Cardiac fibroblast (primary cell): ENCODE results near the gene CXCR5.

Source experiments
- DNase-seq, 2 donors: peaks; one replicate each; pipeline versions ENCODE4 v3.0.0 to v3.0.0-alpha.2; 2010; ENCODE audit warnings: low read depth in 2 of 2
- H3K4me3 ChIP-seq, 2 donors: replicated peaks in 1 of 2; 1 replicate in 1 of 2; 2 replicates in 1 of 2; pipeline ENCODE4 v1.5.1; 2011; ENCODE audit warnings: low read depth in 2 of 2, low read length in 2 of 2, mild to moderate bottlenecking in 2 of 2, moderate library complexity in 1 of 2
- TF ChIP-seq, protein P1 (sequence below): IDR thresholded peaks from one replicate; pipeline ENCODE4 v1.5.1; 2011; ENCODE audit warnings: low read depth, mild to moderate bottlenecking, low read length, inconsistent platforms

The CXCR5 gene

DNA sequence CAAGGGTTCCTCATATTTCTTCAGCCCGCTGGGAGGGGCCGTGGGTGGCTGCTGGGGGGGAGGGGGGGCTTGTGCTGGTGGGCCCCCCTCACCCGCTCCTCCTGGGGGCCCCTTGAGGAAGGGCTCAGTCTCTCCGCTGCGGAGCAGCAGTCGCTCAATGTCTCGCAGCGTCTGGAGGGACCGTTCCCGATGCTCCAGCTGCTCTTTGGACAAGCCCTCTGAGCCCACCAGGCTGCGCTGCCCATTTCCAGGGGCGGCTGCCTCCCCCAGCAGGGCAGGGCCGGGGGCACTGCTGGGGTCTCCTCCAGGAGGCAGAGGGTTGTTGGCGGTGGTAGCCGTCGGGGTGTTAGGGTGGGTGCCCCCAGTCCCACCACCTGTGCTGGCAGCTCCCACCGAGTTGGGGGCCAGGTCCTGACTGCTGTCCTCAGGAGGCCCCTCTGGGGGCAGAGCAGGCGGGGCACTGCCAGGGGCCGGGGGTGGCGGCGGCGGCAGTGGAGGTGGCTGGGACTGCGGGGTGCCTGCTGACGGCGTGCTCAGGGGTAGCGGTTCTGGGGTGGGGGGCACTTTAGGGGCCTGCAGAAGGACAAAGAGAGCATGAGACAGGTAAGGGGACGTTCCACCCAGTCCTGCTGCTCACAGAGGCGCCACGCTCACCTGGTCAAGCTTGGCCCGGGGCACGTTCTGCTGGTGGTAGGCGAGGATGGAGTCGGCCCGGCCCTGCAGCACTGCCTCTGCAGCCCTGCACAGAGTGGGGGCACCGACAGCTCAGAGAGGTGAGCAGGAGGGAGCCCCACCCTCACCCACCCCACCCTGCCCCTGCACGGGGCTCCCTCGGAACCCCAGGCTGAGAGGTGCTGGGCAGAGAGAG, 18.9 kb downstream of the CXCR5 start:
- DNase-seq = no peak
- H3K4me3 ChIP-seq = no peak overlapping the region
- TF ChIP-seq, protein P1, sequence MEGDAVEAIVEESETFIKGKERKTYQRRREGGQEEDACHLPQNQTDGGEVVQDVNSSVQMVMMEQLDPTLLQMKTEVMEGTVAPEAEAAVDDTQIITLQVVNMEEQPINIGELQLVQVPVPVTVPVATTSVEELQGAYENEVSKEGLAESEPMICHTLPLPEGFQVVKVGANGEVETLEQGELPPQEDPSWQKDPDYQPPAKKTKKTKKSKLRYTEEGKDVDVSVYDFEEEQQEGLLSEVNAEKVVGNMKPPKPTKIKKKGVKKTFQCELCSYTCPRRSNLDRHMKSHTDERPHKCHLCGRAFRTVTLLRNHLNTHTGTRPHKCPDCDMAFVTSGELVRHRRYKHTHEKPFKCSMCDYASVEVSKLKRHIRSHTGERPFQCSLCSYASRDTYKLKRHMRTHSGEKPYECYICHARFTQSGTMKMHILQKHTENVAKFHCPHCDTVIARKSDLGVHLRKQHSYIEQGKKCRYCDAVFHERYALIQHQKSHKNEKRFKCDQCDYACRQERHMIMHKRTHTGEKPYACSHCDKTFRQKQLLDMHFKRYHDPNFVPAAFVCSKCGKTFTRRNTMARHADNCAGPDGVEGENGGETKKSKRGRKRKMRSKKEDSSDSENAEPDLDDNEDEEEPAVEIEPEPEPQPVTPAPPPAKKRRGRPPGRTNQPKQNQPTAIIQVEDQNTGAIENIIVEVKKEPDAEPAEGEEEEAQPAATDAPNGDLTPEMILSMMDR = no peak

DNA sequence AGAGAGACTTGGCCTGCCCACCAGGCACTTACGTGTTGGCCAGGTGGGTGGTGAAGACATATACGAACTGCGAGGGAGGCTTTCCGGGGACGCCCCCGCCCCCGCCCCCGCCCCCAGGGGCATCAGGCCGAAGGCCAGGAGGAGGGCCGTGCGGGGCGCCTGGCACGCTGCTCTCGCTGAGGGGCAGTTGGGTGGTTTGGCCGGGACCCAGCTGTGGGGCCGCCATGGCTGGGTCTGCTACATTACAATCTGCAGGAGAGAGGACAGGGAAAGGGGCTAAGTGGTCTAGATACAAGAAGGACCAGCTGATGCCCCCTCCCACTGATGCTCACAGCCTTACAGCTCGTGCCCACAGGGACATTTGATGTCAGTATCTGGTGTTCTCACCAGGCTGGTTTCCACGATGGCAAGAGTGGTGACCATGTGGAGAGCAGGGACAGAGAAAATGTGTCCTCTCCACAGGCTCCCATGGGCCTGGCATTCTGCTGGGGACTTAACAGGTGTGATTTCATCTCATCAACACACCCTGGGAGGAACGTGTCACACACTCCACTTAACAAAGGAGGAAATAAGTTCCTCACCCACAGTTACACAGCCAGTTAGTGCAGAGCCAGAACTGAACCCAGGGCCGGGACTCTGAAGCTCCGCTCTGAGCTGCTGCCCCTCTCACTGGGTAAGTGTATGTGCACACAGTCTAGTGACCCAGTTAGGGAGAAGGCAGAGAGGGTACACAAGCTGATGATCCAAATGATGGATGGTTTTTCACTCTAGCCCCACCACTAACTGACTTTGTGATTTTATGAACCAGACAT, 19.7 kb downstream of the CXCR5 start:
- TF ChIP-seq, protein P1 = no peak
- no peak overlapping the region for H3K4me3 ChIP-seq
- DNase-seq = no peak

DNA sequence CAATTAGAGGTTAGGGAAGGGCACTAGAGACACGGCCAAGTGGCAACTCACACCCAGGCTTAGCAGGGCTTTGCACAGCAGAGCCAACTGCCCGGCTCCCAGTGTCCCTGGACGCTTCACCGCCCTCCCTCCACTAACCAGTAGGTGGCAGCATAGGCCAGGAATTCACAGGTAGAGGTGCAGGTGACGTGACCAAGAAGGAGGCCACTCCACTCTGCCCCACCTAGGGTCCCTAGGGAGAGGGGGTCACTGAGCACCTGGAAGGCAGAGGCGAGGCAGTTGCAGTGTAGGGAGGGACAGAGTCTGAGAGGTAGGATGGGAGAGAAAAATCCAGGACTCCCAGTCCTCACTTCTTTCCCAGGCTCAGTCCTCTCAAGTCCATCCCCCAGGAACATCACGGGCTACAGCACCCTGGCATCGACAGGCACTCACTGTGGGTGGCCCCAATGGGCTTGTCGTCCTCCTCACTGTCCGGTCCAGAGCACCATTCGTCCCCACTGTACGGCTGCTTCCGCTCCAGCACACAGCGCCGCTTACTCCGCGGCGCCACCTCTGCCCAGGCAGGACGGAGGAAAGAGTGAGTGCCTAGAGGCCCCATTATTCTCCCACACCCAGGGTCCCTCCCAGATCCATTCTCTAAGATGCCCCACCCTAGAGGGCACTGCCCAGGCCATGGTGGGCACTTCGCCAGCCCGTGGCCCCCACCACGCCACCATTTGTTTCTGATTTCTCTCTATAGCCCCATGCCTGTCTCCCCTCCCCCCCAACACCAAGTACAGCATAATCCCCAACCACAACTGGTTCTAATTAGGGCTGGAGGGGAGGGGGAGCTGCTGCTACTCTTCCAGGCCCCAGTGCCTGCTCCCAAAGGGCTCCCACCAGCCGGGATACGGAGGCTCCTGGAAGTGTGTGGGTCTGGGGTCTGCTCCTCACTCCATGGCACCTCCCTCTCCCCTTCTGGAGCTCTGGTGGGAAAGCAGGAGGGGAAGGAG, 23.7 kb downstream of the CXCR5 start:
- peak; percentile 79 to 80 for DNase-seq
- no peak overlapping the region for H3K4me3 ChIP-seq
- TF ChIP-seq, protein P1 = peak; percentile 87

DNA sequence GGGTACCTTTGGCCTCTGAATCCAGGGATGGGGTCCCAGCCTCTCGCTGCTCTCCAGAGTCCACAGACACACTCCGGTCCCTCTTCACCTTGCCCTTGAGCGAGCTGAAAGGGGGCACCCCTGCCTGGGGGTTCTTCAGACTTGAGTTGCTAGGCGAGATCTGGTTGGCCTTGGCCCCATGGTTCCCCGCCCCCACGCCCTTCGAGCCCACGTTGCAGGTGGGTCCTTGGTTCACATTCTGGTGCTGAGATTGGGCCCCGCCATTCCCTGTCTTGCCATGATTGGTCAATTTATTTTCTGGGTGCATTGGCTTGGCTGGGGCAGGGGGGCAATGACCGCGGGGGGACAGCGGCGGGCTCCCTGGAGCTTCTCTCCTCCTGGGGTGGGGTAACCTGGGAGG, 24.6 kb downstream of the CXCR5 start:
- no peak for DNase-seq

DNA sequence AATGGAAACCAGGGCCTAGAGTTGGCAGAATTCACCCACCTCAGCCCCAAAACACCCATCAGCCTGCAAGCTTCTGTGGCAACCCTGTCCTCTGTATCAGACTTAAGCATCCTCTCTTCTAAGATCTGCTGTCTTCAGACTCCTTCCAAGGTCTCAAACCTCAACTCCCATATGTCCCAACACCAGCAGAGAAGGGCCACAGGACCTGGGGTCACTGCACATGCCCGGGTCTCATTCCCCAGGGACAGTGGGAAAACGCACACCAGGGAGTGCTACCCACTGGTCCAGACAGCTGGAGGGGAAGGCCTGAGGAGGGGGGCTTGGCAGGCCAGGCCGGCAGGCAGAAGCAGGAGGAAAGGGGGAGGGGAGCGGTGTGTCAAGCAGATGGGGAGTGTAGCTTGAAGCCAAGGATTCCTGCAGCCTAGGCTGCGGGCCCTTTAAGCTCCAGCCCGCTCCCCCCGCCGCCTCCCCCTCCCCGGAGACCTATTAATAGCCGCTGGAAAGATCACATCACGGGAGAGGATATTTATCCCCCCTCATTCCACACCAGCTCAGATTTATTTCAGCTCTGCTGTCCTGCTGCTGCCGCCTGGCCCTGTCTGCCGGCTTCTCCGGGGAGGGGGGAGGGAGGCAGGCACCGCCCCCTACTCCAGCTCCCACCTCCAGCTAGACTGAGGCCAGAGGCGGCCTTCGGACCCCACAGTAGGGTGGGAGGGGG, 25.4 kb downstream of the CXCR5 start:
- H3K4me3 ChIP-seq = peak overlapping the region; percentile 50 to 54
- DNase-seq = peak; percentile 84 to 95
- TF ChIP-seq, protein P1 = no peak

More for the DNA sequence above, 24.6 kb downstream of the CXCR5 start:
- no peak overlapping the region for H3K4me3 ChIP-seq
- TF ChIP-seq, protein P1 = no peak
